SK-MEL-5 (cell line): ENCODE data around the gene TPP1. TPM values are rescaled to one million over a fixed set of nuclear protein-coding genes. Genes with fewer than 3 reads are reported as not detected.
A peak's percentile ranks its signal among the peaks of the same experiment; 100 is the strongest.

Source experiments
- DNase-seq: peaks from one replicate; pipeline ENCODE4 v3.0.0-alpha.2; 2016; ENCODE audit warnings: low read depth, low spot score
- in situ Hi-C: cut with HindIII; loops from 2 replicates; pipeline ENCODE4 v1.10.0; 2016; ENCODE audit warnings: low sequenced_read_pairs, high pct_unique_total_duplicates, low pct_unique_long_range_greater_than_20kb
- total RNA-seq: library from RNA; depleted of rRNA; stranded (reverse); fragments of >200 nt; shearing (Covaris generic); gene quantifications from 2 replicates; pipeline ENCODE4 v1.2.3, GENCODE V29; 2014

The TPP1 gene
- total RNA-seq, 1 experiment from 2014 or later = 84.3 TPM

DNA sequence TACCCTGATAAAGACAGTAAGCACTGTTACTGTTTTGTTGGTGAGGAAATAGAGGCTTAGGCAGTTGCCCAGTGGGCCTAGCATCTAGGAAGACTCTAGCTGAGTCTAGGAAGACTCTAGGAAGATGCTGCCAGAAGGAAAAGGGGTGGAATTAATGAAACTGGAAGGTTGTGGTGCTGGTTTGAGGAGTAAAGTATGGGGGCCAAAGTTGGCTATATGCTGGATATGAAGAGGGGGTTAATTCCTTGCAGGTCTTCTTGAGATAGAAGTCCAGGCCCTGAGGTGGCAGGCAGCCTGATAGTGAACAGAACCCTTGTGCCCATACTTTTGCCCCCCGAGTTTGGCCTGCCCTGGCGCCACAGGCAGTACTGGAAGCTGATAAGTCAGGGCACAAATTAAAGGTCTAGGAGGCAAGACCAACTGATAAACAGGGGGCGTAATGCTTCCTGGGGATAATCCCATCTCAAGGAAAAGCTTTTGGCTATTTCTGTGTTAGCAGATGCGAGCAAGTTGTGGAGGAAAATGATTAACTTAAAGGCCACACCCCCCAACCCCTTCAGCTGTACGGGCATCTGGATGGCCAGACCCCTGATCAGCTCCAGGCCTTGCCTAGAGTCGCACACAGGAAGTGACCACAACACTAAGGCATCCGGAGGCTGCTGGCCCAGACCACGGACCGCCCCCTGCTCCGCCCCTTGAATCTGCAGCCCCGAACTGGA, 12.6 kb downstream of the TPP1 start:
- peak; percentile 79 for DNase-seq
- in situ Hi-C loops = no loop called here

GRCh38 chr11:6604790-6605189, 14.4 kb downstream of the TPP1 start:
- in situ Hi-C loops = no loop called here
- DNase-seq = no peak

DNA sequence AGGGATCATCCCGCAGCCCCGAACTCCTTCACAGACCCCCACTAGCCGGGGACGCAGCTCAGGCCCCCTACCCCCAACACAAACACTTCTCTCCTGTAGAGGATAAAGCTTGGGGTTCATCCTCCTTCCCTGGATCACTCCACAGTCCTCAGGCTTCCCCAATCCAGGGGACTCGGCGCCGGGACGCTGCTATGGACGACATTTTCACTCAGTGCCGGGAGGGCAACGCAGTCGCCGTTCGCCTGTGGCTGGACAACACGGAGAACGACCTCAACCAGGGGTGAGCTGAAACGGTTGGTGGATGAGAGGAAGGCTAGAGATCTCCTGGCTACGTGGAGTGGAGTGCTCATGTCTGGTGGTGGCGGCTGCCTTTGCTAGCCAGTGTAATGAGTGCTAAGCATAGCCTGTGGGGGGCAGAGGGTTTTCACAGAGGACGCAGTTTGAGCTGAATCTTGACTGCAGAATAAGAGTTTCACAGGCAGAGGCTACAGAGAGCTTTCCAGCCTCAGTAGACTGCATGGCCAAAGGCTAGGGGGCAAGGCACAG, 15.1 kb downstream of the TPP1 start:
- in situ Hi-C loops = no loop called here
- peak; percentile 63 for DNase-seq

- in situ Hi-C loops = no loop called here
- DNase-seq = peak; percentile 87
These were observed 15.7 kb downstream of the TPP1 start, which contains the start of the genes ILK and RRP8 for GRCh38 chr11:6603287-6604080. ILK (plus strand) TSS chr11:6603774; CDS start chr11:6604272, 498 bp downstream. RRP8 (minus strand) TSS chr11:6603616; CDS start chr11:6603502, 114 bp downstream.

DNA sequence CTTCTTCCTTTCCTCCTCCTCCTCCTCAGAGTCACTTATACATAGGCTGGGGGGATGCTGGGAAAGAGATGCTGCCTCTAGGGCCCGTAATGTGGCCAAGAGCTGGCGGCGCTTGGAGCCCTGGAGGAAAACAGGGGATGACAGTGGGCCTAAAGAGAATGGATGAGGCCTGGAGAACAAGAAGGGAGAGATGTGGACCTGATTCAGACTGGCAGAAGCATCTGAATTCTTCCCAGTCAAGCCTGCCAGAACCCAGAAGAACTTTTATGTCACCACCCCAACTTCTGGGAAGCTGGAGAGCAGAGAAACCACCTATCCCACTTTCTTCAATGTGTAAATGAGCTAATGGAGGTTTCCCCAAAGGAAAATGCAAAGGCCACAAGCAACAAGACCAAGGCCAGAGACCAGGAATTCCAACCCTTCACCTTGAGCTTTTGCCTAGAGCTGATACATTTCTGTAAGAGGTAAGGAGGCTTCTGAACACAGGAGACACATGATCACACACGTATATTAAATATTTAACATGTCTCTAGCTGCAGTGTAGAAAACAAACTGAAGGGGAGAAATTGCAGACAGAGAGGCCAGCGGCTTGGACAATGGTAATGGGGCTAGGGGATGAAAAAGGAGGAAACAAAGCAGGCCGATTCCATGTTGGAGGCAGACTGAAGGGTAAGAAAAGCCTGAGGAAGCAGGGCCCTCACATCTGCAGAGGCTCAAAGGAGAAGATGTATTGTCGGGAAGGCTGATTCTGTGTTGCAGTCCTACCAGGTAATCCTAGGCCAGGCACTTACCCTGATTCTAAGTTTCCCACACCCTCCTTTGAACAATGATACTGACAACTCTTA, 16.9 kb downstream of the TPP1 start:
- no peak for DNase-seq

GRCh38 chr11:6601041-6601461, 18.2 kb downstream of the TPP1 start:
- in situ Hi-C loops = no loop called here
- no peak for DNase-seq

More for the DNA sequence above, 16.9 kb downstream of the TPP1 start:
- in situ Hi-C loops = no loop called here

DNA sequence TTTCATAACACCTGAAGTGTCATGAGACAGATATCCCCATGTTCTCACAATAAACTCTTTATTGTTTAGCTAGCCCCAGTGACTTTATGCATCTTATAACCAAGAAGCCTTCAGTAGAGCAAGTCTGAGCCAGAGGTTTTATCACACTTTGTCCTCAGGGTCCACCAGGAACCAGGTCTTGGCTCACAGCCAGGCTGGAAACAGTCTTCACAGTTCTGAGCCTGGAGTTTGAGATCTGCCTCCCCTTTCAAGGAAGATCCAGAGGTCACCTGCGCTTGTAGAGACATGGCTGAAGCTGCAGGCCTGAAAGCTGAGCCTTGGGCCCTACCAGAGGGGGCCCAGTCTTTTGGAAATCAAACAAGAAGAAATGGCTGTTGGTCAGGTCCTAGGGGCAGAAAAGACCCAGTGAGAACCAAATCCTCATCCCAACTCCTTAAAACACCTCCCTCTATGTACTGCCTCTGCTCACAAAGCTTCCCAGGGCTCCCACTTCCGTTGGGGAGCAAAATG, 19.3 kb downstream of the TPP1 start:
- in situ Hi-C loops = no loop called here
- no peak for DNase-seq

DNA sequence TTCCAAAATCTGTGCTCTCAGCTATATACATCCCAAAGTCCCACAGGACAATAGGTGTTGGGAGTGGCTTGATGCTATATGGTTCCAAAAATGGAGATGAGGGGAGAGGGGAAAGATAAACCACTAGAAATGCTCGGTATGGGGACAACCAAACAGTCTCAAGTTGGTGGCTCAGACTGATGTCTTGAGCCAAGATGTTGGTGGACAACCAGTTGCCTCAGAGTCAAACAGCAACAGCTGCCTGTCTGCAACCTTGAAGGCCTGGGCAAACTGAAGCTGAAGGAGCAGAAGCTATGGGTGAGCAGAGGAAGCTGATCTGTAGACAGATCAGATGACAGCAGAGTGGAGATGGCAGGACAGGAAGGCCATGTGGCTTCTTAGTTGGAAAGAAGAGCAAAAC, 19.8 kb downstream of the TPP1 start:
- in situ Hi-C loops = no loop called here
- DNase-seq = no peak

- in situ Hi-C loops = no loop called here
- DNase-seq = no peak
These were observed 20.7 kb downstream of the TPP1 start for GRCh38 chr11:6598555-6598954.

GRCh38 chr11:6596239-6596877, 22.9 kb downstream of the TPP1 start:
- DNase-seq = no peak
- in situ Hi-C loops = no loop called here

- in situ Hi-C loops = no loop called here
- DNase-seq = peak; percentile 13
These were observed 25.0 kb downstream of the TPP1 start for GRCh38 chr11:6594142-6594768.

GRCh38 chr11:6588018-6588417, 31.2 kb downstream of the TPP1 start:
- in situ Hi-C loops = no loop called here

DNA sequence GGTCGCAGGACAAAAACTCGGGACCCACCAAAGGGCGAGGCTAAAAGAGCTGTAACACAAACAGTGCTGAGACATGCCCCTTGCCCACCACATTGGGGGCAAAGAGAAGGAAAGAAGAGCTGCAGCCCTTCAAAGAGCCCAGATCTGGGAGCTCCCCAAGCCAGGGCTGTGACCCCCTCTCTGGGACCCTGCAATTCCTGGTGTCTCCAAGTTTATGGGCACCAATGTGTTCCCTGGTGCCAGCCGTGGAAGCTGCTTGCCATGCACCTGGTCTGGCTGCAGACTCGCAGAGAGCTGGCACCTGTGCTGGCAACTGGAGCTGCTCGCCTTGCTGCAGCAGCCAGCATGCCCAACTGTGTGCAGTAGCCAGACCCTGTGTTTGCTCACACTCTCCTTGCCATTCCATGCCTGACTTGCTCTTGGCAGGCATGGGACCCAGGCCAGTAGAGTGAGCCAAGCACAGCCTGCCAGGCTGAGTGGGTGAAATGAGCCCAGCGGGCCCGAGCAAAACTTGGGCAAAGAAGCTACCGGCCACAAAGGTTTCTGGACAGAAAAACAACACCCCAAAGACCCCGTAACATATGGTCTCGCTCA, 31.8 kb downstream of the TPP1 start:
- no peak for DNase-seq
- in situ Hi-C loops = no loop called here

More at GRCh38 chr11:6588018-6588417, 31.2 kb downstream of the TPP1 start:
- DNase-seq = no peak

- in situ Hi-C loops = no loop called here
- no peak for DNase-seq
These were observed 32.5 kb downstream of the TPP1 start for GRCh38 chr11:6586434-6587359.

- in situ Hi-C loops = no loop called here
- DNase-seq = no peak
These were observed 34.7 kb downstream of the TPP1 start for GRCh38 chr11:6584528-6584927.
